ENCODE measurements around the gene FBXL5.

- no peak for TF ChIP-seq POLR2A (IDR thresholded peaks at IDR 0.05; ENCODE audit: low read depth, low read length)
- TF ChIP-seq POLR2AphosphoS5 (IDR thresholded peaks at IDR 0.05; ENCODE audit: low read depth, low read length): no peak
- TF ChIP-seq PAX5 (IDR thresholded peaks at IDR 0.05; ENCODE audit: insufficient read depth, low read length, severe bottlenecking): no peak
Observed at GRCh38 chr4:15601862-15602261, 53.3 kb downstream of the FBXL5 start.
